ENCODE data around the gene KCNMA1. TPM values are rescaled to one million over a fixed set of nuclear protein-coding genes. Genes with fewer than 3 reads are reported as not detected.

The KCNMA1 gene
- 1.8 and 7.0 TPM in 2 replicates for total RNA-seq

DNA sequence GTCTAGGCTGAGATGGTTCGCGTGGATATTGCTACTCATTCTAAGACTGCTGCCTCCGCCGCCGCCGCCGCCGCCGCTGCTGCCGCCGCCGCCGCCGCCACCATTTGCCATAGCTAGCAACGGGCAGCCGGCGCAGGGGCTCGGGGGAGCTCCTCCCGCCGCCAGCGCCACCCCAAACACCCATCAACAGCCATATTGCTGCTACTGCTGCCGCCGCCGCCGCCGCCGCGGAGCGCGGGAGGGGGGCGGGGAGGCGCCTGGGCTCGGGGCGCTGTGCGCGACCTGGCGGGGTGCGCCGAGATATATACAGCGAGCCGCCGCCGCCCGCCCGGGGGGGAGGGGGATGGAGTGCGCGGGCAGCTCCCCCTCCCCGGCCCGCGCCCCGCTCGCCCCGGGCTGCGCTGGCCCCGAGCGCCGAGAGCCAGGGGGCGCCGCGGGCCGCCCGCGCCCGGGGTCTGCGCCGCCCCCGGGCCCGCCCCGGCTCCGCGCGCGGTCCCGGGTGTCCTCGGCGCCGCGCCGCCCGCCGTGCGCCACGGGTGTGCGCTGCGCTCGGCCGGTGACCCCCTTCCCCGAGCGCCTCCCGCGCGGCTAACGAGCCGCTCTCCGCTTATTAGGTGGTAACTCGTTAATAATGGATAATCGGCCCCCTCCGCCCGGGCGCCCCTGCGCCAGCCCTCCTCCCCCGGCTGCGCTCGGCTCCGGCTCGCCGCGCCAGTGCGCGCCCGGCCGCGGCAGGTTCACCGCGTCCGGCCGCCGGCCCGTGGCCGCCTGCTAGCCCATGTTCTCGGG lies at the start of gene KCNMA1:
Gene KCNMA1 (minus strand): TSS at position 277 of the 789 bp plus-strand sequence.

All from epithelial cell of alveolus of lung (primary cell).